H1 (cell line): ENCODE results near the gene SNX30.

Source experiments
- BRCA1 ChIP-seq: IDR thresholded peaks from 2 replicates; pipeline ENCODE4 v1.6.1; 2012; ENCODE audit warnings: low read depth, low read length, improper control_type of control experiment
- CTCF ChIP-seq, 3 experiments: IDR thresholded peaks; 1 replicate in 2 of 3; 2 replicates in 1 of 3; pipeline versions ENCODE4 v1.5.1 to v1.6.1; 2011; ENCODE audit warnings: low read length in 3 of 3, mild to moderate bottlenecking in 3 of 3, inconsistent platforms in 2 of 3, low read depth in 1 of 3, moderate library complexity in 1 of 3; ENCODE audit not compliant: insufficient read depth in 1 of 3; ENCODE audit errors: control extremely low read depth in 1 of 3
- EP300 ChIP-seq, 2 experiments: IDR thresholded peaks; 1 replicate in 1 of 2; 2 replicates in 1 of 2; pipeline ENCODE4 v1.6.1; 2011 to 2012; ENCODE audit warnings: low read depth in 2 of 2, low read length in 2 of 2, mild to moderate bottlenecking in 2 of 2, borderline replicate concordance in 1 of 2, inconsistent platforms in 1 of 2, moderate library complexity in 1 of 2
- POLR2A ChIP-seq, 2 experiments: IDR thresholded peaks; 1 replicate in 1 of 2; 2 replicates in 1 of 2; pipeline ENCODE4 v1.6.1; 2011; ENCODE audit warnings: low read depth in 2 of 2, low read length in 2 of 2, mild to moderate bottlenecking in 2 of 2; ENCODE audit errors: control extremely low read depth in 1 of 2
- POLR2AphosphoS5 ChIP-seq: IDR thresholded peaks from 2 replicates; pipeline ENCODE4 v1.6.1; 2011; ENCODE audit warnings: low read depth, low read length
- RBBP5 ChIP-seq: IDR thresholded peaks from 2 replicates; pipeline ENCODE4 v1.7.1; 2012; ENCODE audit warnings: low read depth, mild to moderate bottlenecking, inconsistent platforms, low read length, moderate library complexity, borderline replicate concordance
- SP1 ChIP-seq: IDR thresholded peaks from 2 replicates; pipeline ENCODE4 v1.6.1; 2011; ENCODE audit warnings: low read depth, low read length
- SP4 ChIP-seq: IDR thresholded peaks from 2 replicates; pipeline ENCODE4 v1.6.1; 2012; ENCODE audit warnings: low read length, inconsistent platforms
- SUZ12 ChIP-seq: fragments of 200-600 bp; sonication (generic); IDR thresholded peaks from 2 replicates; pipeline ENCODE4 v1.6.1; 2012; ENCODE audit warnings: mild to moderate bottlenecking, inconsistent platforms, low read length, moderate library complexity, mixed read lengths
- TBP ChIP-seq: IDR thresholded peaks from 2 replicates; pipeline ENCODE4 v1.6.1; 2011; ENCODE audit warnings: low read depth, low read length, improper control_type of control experiment

- TF ChIP-seq CTCF (IDR thresholded peaks at IDR 0.05; ENCODE audit: control extremely low read depth in 1 of 3, insufficient read depth in 1 of 3, low read depth in 1 of 3, low read length in 3 of 3) (no peak), BRCA1 (no peak), TBP (no peak), POLR2A (IDR thresholded peaks at IDR 0.05; ENCODE audit: control extremely low read depth in 1 of 2, low read depth in 2 of 2, low read length in 2 of 2) (no peak), RBBP5 (no peak), SUZ12 (no peak), EP300 (IDR thresholded peaks at IDR 0.05; ENCODE audit: borderline replicate concordance in 1 of 2, low read depth in 2 of 2, low read length in 2 of 2) (no peak), POLR2AphosphoS5 (no peak), SP1 (no peak), SP4 (no peak)
These were observed 123.3 kb downstream of the SNX30 start for GRCh38 chr9:112873773-112874405.
